Myocyte (in vitro differentiated cells): ENCODE data around the gene AASDHPPT. TPM values are rescaled to one million over a fixed set of nuclear protein-coding genes. Genes with fewer than 3 reads are reported as not detected.
A peak's percentile ranks its signal among the peaks of the same experiment; 100 is the strongest.
"Not testable (repeated sequence)": the region's sequence is repeated elsewhere in the genome, so short reads cannot be mapped to it uniquely, and the experiment has no call there.

Experiments
- DNase-seq: peaks from one replicate; pipeline ENCODE4 v3.0.0-alpha.2; 2012; ENCODE audit warnings: low read depth
- polyA plus RNA-seq: library from polyadenylated mRNA; unstranded; fragments of >200 nt; gene quantifications from one replicate; pipeline ENCODE4 v1.2.1, GENCODE V29; 2012; ENCODE audit warnings: missing spikeins
- total RNA-seq: library from RNA; depleted of rRNA; stranded (reverse); fragments of >200 nt; gene quantifications from 2 replicates; pipeline ENCODE4 v1.2.3, GENCODE V29; 2014

Gene AASDHPPT, protein sequence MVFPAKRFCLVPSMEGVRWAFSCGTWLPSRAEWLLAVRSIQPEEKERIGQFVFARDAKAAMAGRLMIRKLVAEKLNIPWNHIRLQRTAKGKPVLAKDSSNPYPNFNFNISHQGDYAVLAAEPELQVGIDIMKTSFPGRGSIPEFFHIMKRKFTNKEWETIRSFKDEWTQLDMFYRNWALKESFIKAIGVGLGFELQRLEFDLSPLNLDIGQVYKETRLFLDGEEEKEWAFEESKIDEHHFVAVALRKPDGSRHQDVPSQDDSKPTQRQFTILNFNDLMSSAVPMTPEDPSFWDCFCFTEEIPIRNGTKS
- 66.7 and 80.2 TPM in 2 replicates for total RNA-seq
- 21.4 TPM for polyA plus RNA-seq

GRCh38 chr11:106077609-106078455 is at the start of gene AASDHPPT:
Gene AASDHPPT (plus strand): TSS chr11:106077662. CDS start chr11:106077711, 49 bp downstream.
- peak; percentile 58 for DNase-seq

DNA sequence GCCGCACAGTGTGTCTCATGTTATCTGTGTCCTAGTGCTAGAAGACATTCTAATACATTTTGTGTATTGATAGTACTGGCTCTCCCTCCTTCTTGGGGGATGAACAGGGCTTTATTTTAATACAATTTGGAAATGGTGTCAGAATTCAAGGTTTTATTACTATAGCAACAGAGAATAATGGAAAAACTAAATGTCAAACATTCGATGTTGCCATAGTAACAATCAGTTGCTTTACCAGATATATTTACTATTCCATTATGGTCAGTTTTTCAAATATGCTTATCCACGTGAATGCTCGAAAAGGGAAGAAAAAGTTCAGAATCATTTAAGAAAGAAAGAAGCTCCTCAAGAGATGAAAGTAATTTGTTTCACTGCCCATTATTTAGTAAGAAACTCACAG is 46.9 kb upstream of the AASDHPPT start:
- DNase-seq: no peak

DNA sequence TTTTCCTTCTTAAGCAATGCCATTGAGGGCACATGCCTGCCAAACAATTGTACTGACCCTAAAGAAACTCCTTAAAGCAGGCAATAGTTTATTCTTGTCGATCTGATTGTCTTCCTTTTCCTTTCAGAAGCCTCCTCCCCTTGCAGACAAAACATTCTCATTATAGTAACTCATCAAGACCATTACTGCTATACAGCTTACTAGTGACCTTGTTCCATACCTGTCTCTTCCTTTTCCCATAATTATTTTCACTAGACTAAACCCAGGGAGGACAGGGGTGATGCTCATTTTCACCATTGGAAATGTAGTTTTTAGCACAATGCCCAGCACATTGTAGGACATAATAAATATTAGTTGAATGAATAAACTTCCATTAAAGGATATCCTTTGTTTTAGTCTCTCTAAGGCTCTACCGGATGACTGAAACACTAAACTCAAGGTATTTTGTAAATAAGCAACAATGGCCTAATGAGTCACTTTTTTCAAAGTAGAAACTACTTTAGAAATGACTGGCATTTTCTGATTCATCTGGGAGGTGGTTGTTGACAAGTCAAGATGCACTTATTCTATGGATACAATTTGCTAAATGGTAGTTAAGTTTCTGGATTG is 46.2 kb upstream of the AASDHPPT start:
- DNase-seq: no peak

DNA sequence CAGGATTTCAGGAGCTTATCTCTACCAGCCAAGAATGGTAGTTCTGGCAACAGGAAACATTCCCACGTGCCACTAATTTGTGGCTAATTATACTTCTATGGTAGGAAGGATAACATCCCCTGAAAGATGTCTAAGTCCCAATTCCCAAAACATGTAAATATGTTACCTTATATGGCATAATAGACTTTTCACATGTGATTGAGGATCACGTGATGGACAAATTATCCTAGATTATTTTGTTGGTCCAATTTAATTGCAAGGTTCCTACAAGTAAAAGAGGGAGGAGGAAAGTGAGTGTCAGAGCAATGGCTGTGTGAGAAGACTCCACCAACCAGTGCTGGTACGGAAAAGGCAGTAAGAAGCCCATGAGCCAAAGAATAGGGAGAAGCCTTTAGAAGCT is 45.5 kb upstream of the AASDHPPT start:
- no peak for DNase-seq

- DNase-seq: no peak
These were observed 44.6 kb upstream of the AASDHPPT start for GRCh38 chr11:106032861-106033260.

DNA sequence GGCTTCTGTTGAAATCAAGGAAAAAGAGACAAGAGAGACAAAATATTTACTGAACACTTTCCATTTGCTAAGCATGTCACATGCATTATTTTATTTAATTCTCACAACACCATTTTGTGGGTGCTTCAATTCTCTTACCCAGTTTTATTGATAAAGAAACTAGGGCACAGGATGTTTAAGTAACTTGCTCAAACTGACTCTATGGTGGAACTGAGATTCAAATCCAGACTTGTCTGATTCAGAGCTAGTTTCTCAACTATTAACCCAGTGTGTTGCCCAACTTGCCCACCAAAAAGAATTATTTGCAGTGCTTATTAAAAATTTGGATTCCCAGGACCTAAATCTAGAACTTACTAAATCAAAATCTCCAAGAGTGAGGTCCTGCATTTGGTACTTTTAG is 33.9 kb upstream of the AASDHPPT start:
- no peak for DNase-seq

DNA sequence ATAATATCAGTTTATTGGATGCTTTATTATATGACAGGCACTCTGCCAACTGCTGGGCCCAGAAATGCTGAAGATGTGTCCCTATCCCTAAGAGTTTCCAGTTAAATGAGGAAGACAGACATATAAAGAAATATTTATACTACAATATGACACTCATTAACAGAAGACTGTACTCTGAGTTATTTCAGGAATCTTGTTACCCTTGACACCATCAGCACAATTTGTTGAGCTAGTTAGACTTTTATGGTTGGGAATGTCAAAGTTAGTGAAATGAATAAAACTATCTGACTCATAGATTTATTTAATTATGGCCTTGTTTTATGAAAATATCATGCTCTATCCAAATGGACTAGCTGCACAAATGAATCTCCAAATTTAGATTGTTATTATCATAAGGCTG is 29.8 kb upstream of the AASDHPPT start:
- DNase-seq: no peak

- DNase-seq: no peak
These were observed 27.6 kb upstream of the AASDHPPT start for GRCh38 chr11:106049727-106050476.

- no peak for DNase-seq
These were observed 26.4 kb upstream of the AASDHPPT start for GRCh38 chr11:106051103-106051502.

- not testable (repeated sequence) for DNase-seq
These were observed 19.1 kb upstream of the AASDHPPT start for GRCh38 chr11:106058377-106058776.

DNA sequence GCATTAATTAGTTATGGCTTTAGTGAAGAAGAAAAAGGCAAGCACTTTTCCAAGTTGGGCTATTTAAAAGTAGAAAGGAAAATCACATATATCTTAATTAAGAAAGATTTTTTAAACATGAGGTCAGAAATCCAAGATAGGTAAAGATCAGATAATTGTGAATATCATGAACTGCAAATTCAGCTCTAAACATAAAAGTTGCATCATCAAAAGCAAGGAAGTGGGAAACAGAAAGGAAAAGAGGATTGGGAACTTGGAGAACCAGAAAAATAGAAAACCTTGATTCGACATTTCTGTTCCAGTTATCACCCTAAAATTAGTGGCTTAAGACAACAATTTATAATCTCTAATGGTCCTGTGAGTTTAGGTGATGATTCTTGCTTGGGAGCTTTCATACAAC is 17.8 kb upstream of the AASDHPPT start:
- no peak for DNase-seq

GRCh38 chr11:106061249-106061784 is 16.1 kb upstream of the AASDHPPT start:
- no peak for DNase-seq

DNA sequence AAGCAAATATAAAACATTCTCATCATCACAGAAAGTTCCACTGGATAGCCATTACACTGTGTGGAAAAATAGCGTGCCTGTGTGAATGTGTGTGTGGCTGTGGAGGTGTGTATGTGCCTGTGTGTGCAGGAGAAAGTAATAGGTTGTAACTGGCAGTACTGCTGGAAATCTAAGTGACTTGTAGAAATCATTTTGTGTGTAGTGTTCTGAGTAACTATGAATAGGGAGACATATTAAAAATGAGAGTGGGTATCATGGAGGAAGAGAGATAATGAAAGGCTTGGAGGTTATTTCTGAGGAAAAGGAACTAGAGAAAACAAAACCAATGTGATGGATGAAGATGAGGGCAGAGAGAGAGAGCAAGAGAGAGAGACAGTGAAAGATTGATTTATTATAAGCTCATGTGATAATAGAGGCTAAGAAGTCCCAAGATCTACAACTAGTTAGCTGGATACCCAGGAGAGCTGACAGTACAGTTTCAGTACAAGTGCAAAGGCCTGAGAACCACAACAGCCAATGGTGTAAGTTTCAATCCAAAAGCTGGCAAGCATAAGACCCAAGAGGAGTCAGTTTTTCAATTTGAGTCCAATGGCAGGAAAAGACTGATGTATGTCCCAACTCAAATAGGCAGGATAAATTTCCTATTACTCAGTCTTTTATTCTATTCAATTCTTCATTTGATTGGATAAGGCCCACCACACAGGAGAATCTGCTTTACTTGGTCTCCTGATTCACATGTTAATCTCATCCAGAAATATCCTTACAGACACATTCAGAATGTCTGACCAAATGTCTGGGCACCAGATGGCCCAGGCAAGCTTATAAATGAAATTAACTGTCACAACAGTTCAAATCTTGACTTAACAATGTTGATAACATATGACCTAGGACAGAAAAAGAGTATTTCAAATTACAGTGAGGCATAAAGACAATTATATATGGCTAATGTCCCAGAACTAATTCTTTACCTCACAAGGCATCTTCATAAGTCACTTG is 15.2 kb upstream of the AASDHPPT start:
- no peak for DNase-seq

DNA sequence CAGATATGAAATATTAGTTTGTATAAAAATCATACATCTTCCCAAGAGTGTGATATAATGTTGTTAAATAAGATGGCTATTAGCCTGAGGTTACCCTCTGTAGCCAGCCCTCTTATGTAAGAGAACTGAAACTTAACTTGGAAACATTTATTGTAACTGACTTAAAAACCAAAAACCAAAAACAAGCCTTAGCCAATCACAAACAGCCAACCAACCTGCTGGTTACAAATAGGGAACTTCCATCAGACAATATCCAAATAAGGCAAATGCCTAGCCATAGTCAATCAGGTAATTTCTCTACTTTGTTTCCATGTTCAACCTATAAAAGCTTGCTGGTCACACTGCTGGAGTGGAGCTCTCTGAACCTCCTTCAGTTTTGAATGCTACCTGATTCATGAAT is 14.5 kb upstream of the AASDHPPT start:
- DNase-seq: no peak

GRCh38 chr11:106070606-106071005 is 6.9 kb upstream of the AASDHPPT start:
- DNase-seq: no peak

DNA sequence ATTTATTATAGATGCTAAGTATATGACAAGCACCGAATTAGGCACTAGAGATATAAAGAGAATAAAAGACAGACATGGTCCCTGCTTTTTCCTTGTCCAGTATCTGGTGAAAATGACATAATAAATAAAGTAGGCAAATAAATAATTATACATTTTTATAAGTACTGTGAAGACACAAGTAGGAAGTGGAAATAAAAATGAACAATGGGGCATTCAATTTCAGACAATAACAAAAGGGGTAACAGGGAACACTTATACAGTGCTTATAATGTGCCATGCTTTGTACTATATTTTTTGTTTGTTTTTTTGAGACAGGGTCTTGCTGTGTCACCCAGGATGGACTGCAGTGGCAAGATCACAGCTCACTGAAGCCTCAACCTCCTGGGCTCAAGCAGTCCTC is 4.7 kb upstream of the AASDHPPT start:
- no peak for DNase-seq

GRCh38 chr11:106076171-106076918 is 1.1 kb upstream of the AASDHPPT start:
- DNase-seq: no peak

- peak; percentile 100 for DNase-seq
These were observed 398 bp upstream of the AASDHPPT start, which contains the start of gene KBTBD3 for GRCh38 chr11:106076919-106077608. Gene KBTBD3 (minus strand): TSS chr11:106077347. CDS start chr11:106059097, 18,250 bp downstream.
